HL-60 (cell line): ENCODE results near the gene FGF18.
"Not testable (repeated sequence)": the region's sequence is repeated elsewhere in the genome, so short reads cannot be mapped to it uniquely, and the experiment has no call there.

ENCODE experiments used
- GABPA ChIP-seq: IDR thresholded peaks from 2 replicates; pipeline ENCODE4 v1.6.1; 2012; ENCODE audit warnings: low read depth
- POLR2AphosphoS5 ChIP-seq: IDR thresholded peaks from 2 replicates; pipeline ENCODE4 v1.6.1; 2012; ENCODE audit warnings: low read depth
- SPI1 ChIP-seq: IDR thresholded peaks from 2 replicates; pipeline ENCODE4 v1.6.1; 2012; ENCODE audit warnings: low read depth, mild to moderate bottlenecking, borderline replicate concordance
- TF ChIP-seq, protein P1 (sequence below): IDR thresholded peaks from one replicate; pipeline ENCODE4 v1.5.1; 2011; ENCODE audit warnings: low read length, control low read depth, inconsistent platforms; ENCODE audit not compliant: insufficient read depth
- TF ChIP-seq, protein P2 (sequence below): IDR thresholded peaks from 2 replicates; pipeline ENCODE4 v1.6.1; 2012; ENCODE audit warnings: low read depth; ENCODE audit not compliant: insufficient replicate concordance

DNA sequence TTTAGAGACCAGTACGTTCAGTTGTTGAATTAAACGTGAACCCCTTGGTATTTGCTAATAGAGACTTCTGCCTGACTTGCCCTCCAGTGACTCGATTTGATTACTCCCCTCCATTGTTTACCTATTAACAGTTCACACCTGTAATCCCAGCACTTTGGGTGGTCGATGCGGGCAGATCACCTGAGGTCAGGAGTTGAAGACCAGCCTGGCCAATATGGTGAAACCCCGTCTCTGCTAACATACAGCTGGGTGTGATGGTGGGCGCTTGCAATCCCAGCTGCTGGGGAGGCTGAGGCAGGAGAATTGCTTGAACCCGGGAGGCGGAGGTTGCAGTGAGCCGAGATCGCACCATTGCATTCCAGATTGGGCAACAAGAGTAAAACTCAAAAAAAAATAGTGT, 22.9 kb upstream of the FGF18 start:
- TF ChIP-seq, protein P1, sequence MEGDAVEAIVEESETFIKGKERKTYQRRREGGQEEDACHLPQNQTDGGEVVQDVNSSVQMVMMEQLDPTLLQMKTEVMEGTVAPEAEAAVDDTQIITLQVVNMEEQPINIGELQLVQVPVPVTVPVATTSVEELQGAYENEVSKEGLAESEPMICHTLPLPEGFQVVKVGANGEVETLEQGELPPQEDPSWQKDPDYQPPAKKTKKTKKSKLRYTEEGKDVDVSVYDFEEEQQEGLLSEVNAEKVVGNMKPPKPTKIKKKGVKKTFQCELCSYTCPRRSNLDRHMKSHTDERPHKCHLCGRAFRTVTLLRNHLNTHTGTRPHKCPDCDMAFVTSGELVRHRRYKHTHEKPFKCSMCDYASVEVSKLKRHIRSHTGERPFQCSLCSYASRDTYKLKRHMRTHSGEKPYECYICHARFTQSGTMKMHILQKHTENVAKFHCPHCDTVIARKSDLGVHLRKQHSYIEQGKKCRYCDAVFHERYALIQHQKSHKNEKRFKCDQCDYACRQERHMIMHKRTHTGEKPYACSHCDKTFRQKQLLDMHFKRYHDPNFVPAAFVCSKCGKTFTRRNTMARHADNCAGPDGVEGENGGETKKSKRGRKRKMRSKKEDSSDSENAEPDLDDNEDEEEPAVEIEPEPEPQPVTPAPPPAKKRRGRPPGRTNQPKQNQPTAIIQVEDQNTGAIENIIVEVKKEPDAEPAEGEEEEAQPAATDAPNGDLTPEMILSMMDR: not testable (repeated sequence)
- not testable (repeated sequence) for TF ChIP-seq SPI1, POLR2AphosphoS5, GABPA
- TF ChIP-seq, protein P2, sequence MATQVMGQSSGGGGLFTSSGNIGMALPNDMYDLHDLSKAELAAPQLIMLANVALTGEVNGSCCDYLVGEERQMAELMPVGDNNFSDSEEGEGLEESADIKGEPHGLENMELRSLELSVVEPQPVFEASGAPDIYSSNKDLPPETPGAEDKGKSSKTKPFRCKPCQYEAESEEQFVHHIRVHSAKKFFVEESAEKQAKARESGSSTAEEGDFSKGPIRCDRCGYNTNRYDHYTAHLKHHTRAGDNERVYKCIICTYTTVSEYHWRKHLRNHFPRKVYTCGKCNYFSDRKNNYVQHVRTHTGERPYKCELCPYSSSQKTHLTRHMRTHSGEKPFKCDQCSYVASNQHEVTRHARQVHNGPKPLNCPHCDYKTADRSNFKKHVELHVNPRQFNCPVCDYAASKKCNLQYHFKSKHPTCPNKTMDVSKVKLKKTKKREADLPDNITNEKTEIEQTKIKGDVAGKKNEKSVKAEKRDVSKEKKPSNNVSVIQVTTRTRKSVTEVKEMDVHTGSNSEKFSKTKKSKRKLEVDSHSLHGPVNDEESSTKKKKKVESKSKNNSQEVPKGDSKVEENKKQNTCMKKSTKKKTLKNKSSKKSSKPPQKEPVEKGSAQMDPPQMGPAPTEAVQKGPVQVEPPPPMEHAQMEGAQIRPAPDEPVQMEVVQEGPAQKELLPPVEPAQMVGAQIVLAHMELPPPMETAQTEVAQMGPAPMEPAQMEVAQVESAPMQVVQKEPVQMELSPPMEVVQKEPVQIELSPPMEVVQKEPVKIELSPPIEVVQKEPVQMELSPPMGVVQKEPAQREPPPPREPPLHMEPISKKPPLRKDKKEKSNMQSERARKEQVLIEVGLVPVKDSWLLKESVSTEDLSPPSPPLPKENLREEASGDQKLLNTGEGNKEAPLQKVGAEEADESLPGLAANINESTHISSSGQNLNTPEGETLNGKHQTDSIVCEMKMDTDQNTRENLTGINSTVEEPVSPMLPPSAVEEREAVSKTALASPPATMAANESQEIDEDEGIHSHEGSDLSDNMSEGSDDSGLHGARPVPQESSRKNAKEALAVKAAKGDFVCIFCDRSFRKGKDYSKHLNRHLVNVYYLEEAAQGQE: not testable (repeated sequence)
